H1 (cell line): Measurements from ENCODE around the gene FADS3. TPM values are rescaled to one million over a fixed set of nuclear protein-coding genes. Genes with fewer than 3 reads are reported as not detected.

Experiments used
- EGR1 ChIP-seq: IDR thresholded peaks from 2 replicates; pipeline ENCODE4 v1.6.1; 2011; ENCODE audit warnings: low read depth, low read length, borderline replicate concordance
- polyA plus RNA-seq, 7 experiments: library from polyadenylated mRNA; depleted of rRNA in 3 of 7; stranded (reverse) in 5 of 7; unstranded in 2 of 7; fragments of >200 nt in 5 of 7; fragments of 200-250 nt in 2 of 7; gene quantifications; 1 replicate in 5 of 7; 2 replicates in 1 of 7; 4 replicates in 1 of 7; pipeline versions ENCODE4 v1.2.1 to v1.2.3, GENCODE V29; 2011 to 2013; ENCODE audit warnings: missing spikeins in 2 of 7, mixed read lengths in 2 of 7
- total RNA-seq: library from RNA; stranded (reverse); fragmentation: NEBNext Ultra II Directional; extraction: Animal tissue kit (Norgen Biotek cat#: 25700); gene quantifications from 2 replicates; pipeline ENCODE4 v1.2.1, GENCODE V29; 2021

Gene FADS3
- total and polyA plus RNA-seq, 2 of the 8 experiments (the other 6 are each of a cell fraction or from before 2014, with no cell fraction given), result 43.8 to 76.3 TPM

GRCh38 chr11:61902313-61902712 is 11.0 kb upstream of the FADS3 start (continued):
- TF ChIP-seq EGR1, result no peak
